ENCODE measurements around the gene IER5L.

IER5L gene

DNA sequence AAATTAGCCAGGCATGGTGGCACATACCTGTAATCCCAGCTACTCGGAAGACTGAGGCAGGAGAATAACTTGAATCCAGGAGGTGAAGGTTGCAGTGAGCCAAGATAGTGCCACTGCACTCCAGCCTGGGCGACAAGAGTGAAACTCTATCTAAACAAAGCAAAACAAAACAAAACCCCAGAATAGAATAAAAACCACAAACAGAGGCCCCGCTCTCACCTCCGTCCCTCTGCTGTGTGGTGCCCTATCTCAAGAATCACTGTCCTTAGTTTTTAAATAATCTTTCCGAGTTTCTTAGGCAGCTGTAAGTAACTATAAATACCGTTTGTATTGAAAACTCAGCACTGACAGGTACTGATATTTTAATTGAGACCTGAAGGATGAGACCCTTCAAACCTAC is 42.7 kb upstream of the IER5L start:
- TF ChIP-seq FOXP2 (optimal IDR thresholded peaks at IDR 0.05; ENCODE audit: borderline replicate concordance, extremely low read depth, extremely low read length, insufficient read depth) (no peak), TAF1 (IDR thresholded peaks at IDR 0.05; ENCODE audit: borderline replicate concordance, insufficient read depth, low read length) (no peak), POLR2AphosphoS5 (IDR thresholded peaks at IDR 0.05; ENCODE audit: low read depth, low read length) (no peak)

DNA sequence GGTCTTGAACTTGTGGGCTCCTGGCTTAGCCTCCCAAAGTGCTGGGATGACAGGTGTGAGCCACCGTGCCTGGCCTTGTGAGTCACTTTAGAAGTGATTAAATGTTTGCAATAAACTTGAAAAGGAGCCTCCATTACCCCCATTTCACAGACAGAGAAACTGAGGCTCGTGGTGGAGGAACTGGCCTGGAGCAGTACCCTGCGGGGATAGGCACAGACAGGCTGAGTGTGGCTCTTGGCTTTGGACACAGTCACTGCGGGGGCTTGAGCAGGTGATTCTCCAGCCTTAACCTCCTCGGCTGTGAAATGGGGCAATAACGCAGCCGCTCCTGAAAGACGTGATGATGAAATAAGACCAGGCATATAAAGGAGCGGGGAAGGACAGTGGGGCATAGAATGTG is 40.9 kb upstream of the IER5L start:
- no peak for TF ChIP-seq TAF1 (IDR thresholded peaks at IDR 0.05; ENCODE audit: borderline replicate concordance, insufficient read depth, low read length)
- TF ChIP-seq FOXP2 (optimal IDR thresholded peaks at IDR 0.05; ENCODE audit: borderline replicate concordance, extremely low read depth, extremely low read length, insufficient read depth), result no peak
- TF ChIP-seq, protein P1, sequence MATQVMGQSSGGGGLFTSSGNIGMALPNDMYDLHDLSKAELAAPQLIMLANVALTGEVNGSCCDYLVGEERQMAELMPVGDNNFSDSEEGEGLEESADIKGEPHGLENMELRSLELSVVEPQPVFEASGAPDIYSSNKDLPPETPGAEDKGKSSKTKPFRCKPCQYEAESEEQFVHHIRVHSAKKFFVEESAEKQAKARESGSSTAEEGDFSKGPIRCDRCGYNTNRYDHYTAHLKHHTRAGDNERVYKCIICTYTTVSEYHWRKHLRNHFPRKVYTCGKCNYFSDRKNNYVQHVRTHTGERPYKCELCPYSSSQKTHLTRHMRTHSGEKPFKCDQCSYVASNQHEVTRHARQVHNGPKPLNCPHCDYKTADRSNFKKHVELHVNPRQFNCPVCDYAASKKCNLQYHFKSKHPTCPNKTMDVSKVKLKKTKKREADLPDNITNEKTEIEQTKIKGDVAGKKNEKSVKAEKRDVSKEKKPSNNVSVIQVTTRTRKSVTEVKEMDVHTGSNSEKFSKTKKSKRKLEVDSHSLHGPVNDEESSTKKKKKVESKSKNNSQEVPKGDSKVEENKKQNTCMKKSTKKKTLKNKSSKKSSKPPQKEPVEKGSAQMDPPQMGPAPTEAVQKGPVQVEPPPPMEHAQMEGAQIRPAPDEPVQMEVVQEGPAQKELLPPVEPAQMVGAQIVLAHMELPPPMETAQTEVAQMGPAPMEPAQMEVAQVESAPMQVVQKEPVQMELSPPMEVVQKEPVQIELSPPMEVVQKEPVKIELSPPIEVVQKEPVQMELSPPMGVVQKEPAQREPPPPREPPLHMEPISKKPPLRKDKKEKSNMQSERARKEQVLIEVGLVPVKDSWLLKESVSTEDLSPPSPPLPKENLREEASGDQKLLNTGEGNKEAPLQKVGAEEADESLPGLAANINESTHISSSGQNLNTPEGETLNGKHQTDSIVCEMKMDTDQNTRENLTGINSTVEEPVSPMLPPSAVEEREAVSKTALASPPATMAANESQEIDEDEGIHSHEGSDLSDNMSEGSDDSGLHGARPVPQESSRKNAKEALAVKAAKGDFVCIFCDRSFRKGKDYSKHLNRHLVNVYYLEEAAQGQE (IDR thresholded peaks at IDR 0.05; ENCODE audit: insufficient read depth in 1 of 2, low read depth in 2 of 2, low read length in 2 of 2), result no peak
- TF ChIP-seq SIN3A (IDR thresholded peaks at IDR 0.05; ENCODE audit: borderline replicate concordance, insufficient read depth, low read length), result no peak
- TF ChIP-seq POLR2AphosphoS5 (IDR thresholded peaks at IDR 0.05; ENCODE audit: low read depth, low read length), result no peak

DNA sequence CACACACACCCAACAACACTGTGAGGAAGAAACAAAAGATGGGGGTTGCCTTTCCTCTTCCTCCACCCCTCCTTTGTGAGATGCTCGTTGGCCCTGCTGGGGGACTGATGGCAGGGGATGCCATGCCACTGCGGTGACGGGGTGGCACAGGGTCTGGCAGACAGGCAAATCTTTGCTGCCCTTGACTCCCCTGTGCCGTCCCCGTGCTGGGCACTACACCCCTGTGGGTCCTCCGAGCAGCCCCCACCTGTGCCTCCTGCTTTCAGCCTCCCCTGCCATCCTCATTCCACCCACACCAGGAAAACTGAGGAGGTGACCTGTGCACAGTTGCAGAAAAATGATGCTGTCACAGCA is 40.2 kb upstream of the IER5L start:
- TF ChIP-seq SIN3A (IDR thresholded peaks at IDR 0.05; ENCODE audit: borderline replicate concordance, insufficient read depth, low read length) (no peak), TAF1 (IDR thresholded peaks at IDR 0.05; ENCODE audit: borderline replicate concordance, insufficient read depth, low read length) (no peak), FOXP2 (optimal IDR thresholded peaks at IDR 0.05; ENCODE audit: borderline replicate concordance, extremely low read depth, extremely low read length, insufficient read depth) (no peak), POLR2AphosphoS5 (IDR thresholded peaks at IDR 0.05; ENCODE audit: low read depth, low read length) (no peak)
- TF ChIP-seq, protein P1 (IDR thresholded peaks at IDR 0.05; ENCODE audit: insufficient read depth in 1 of 2, low read depth in 2 of 2, low read length in 2 of 2), result no peak

DNA sequence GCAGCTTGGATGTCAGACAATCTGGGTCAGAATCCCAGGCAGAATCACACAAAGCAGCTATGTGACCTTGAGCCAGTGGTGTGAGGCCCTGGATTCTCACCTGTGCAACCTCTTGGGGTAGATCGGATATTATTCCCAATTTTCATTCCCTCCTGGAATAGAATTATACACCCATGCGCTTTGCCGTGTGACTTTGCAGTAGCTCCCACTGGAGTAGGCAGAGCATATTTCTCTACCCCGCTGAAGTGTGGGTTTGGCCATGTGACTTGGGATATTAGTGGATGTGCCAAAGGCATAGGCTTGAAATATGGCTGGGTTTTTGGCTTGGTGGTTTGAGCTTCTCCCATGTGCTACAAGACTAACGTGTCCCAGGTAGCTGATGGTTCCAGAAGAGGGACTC is 35.5 kb upstream of the IER5L start:
- TF ChIP-seq FOXP2 (optimal IDR thresholded peaks at IDR 0.05; ENCODE audit: borderline replicate concordance, extremely low read depth, extremely low read length, insufficient read depth) (no peak), POLR2AphosphoS5 (IDR thresholded peaks at IDR 0.05; ENCODE audit: low read depth, low read length) (no peak), TAF1 (IDR thresholded peaks at IDR 0.05; ENCODE audit: borderline replicate concordance, insufficient read depth, low read length) (no peak), SIN3A (IDR thresholded peaks at IDR 0.05; ENCODE audit: borderline replicate concordance, insufficient read depth, low read length) (no peak)
- TF ChIP-seq, protein P1 (IDR thresholded peaks at IDR 0.05; ENCODE audit: insufficient read depth in 1 of 2, low read depth in 2 of 2, low read length in 2 of 2), result no peak

DNA sequence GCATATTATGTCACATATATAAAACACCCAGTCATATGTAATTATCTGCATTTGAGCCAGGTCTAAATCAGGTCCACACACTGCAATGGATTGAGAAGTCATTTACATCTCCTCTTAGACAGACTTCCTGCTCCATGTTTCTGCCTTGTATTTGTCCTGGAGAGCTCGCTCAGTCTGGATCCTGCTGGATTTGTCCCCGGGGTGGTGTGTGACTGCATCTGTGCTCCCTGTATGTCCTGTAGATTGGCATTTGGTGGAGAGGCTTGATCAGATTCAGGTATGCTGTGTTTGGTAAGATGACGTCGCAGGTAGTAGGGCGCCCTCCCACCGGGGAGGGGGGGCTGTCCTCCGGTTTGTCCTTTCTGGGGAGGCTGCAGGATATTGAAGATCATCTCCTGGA is 33.6 kb upstream of the IER5L start:
- TF ChIP-seq, protein P1 (IDR thresholded peaks at IDR 0.05; ENCODE audit: insufficient read depth in 1 of 2, low read depth in 2 of 2, low read length in 2 of 2), result no peak
- TF ChIP-seq TAF1 (IDR thresholded peaks at IDR 0.05; ENCODE audit: borderline replicate concordance, insufficient read depth, low read length) (no peak), SIN3A (IDR thresholded peaks at IDR 0.05; ENCODE audit: borderline replicate concordance, insufficient read depth, low read length) (no peak), FOXP2 (optimal IDR thresholded peaks at IDR 0.05; ENCODE audit: borderline replicate concordance, extremely low read depth, extremely low read length, insufficient read depth) (no peak), POLR2AphosphoS5 (IDR thresholded peaks at IDR 0.05; ENCODE audit: low read depth, low read length) (no peak)
